Right atrium auricular region (tissue), 2 donors: ENCODE measurements around the gene RNF144A. TPM values are rescaled to one million over a fixed set of nuclear protein-coding genes. Genes with fewer than 3 reads are reported as not detected.

Experiments used
- DNase-seq: peaks from one replicate; pipeline ENCODE4 v3.0.0-alpha.2; 2019; ENCODE audit warnings: low spot score
- H3K27ac ChIP-seq, 2 donors: fragments of 200-600 bp; sonication (generic); 1 replicate in 1 of 2; 2 replicates in 1 of 2; pipeline ENCODE4 v1.5.1; 2016 to 2019
- H3K27me3 ChIP-seq, 2 donors: fragments of 200-600 bp; sonication (generic); one replicate each; pipeline versions ENCODE4 v1.5.1 to v1.6.0; 2017 to 2019
- H3K36me3 ChIP-seq: fragments of 200-600 bp; sonication (generic); one replicate; pipeline ENCODE4 v1.5.1; 2016
- H3K4me1 ChIP-seq, 2 donors: fragments of 200-600 bp; sonication (generic); one replicate each; pipeline versions ENCODE4 v1.5.1 to v1.6.0; 2017 to 2019
- H3K4me3 ChIP-seq, 2 donors: fragments of 200-600 bp; sonication (generic); 1 replicate in 1 of 2; 2 replicates in 1 of 2; pipeline ENCODE4 v1.5.1; 2017 to 2019; ENCODE audit warnings: mild to moderate bottlenecking in 1 of 2, moderate library complexity in 1 of 2
- H3K9me3 ChIP-seq, 2 donors: fragments of 200-600 bp; sonication (generic); one replicate each; pipeline ENCODE4 v1.5.1; 2019
- CTCF ChIP-seq, 2 donors: fragments of 200-600 bp; sonication (generic); IDR thresholded peaks; one replicate each; pipeline ENCODE4 v1.5.1; 2019; ENCODE audit warnings: antibody characterized with exemption in 2 of 2
- total RNA-seq, 2 donors: library from RNA; depleted of rRNA; stranded (reverse); fragments of >200 nt; gene quantifications; one replicate each; pipeline ENCODE4 v1.1.0, GENCODE V29; 2016

Gene RNF144A
- total RNA-seq, 2 donors from 2014 or later = 8.2 to 12.6 TPM

DNA sequence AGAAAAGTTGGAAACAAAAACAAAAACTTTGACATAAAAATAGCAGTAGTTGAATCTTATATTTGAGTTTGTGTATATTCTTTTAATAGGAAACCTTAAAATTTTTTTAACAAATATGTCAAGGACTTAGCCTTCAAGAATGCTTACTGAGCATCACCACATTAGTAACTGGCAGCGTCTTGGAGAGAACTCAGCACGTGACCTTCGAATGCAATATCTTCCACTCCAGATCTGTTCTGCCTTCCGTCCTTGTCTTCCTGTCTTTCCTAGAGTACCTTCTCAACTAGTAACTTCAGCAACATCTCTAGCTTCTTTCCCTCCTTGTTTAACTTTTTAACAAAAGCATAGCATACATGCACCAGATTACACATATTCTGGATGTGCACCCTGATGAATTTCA, 38.7 kb upstream of the RNF144A start:
- Histone ChIP-seq H3K27ac (no peak overlapping the region), H3K9me3 (no peaks in the 10 kb centered on the region), H3K27me3 (no peaks in the 10 kb centered on the region), H3K36me3 (no peaks in the 10 kb centered on the region), H3K4me3 (peak overlapping the region in 1 of 2 donors; percentile 61), H3K4me1 (peaks cover 0 to 20% of the 10 kb centered on the region in 2 donors)
- TF ChIP-seq CTCF (IDR thresholded peaks at IDR 0.05) = no peak
- DNase-seq = no peak

DNA sequence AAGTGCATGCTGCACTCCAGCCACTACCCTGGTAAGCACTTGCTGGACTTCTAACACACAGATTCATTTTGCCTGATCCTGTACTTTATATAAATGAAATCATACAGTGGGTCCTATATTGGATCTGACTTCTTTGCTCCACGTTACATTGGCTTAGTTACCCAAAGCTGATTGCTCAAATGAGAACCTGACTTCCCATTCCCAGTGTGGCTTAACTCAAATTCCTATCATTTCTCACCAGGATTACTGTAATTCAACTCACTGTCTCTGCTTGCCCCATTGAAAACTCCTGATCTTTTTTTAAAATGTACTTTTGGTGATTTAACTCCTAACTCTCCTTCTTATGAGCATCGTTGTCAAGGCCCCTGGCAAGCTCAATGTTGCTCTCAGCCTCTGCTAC, 38.2 kb upstream of the RNF144A start:
- Histone ChIP-seq H3K36me3 (no peaks in the 10 kb centered on the region), H3K27me3 (no peaks in the 10 kb centered on the region), H3K4me1 (peaks cover 0 to 25% of the 10 kb centered on the region in 2 donors), H3K27ac (no peak overlapping the region), H3K4me3 (peak overlapping the region in 1 of 2 donors; percentile 61), H3K9me3 (no peaks in the 10 kb centered on the region)
- DNase-seq = no peak
- no peak for TF ChIP-seq CTCF (IDR thresholded peaks at IDR 0.05)

DNA sequence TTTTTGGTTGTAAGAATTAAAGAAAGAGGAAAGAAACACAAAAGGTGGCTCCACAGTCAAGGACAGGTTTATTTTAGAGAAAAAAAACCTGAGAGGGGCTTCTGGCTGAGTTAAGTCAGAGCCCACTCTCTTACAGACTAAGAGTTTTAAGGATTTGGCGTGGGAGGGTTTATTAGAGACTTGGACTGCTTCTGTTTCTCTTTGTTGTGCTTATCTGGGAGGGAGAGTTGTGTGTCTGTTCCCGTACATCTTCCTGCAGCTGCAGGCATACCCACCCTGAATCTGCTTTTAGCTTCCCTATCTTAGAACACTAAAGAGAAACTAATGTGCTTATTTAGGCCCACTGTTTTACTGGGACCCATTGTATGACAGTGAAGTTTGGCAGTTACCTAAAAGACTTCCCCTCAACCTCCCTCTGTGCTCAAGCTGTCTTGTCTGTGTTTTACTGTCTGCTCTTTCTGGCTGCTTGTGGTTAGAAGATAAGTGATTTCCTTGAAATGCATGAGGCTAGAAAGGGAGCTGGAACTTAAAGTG, 36.9 kb upstream of the RNF144A start:
- Histone ChIP-seq H3K36me3 (no peaks in the 10 kb centered on the region), H3K4me3 (no peak overlapping the region), H3K27me3 (no peaks in the 10 kb centered on the region), H3K27ac (peak overlapping the region in 1 of 2 donors; percentile 18), H3K4me1 (peaks cover 0 to 26% of the 10 kb centered on the region in 2 donors), H3K9me3 (no peaks in the 10 kb centered on the region)
- TF ChIP-seq CTCF (IDR thresholded peaks at IDR 0.05) = no peak
- no peak for DNase-seq

- no peak for DNase-seq
- H3K9me3 ChIP-seq = no peaks in the 10 kb centered on the region
- H3K27ac ChIP-seq = no peak overlapping the region
- H3K4me3 ChIP-seq = no peak overlapping the region
- peaks cover 0 to 26% of the 10 kb centered on the region in 2 donors for H3K4me1 ChIP-seq
- H3K36me3 ChIP-seq = no peaks in the 10 kb centered on the region
- no peaks in the 10 kb centered on the region for H3K27me3 ChIP-seq
- no peak for TF ChIP-seq CTCF (IDR thresholded peaks at IDR 0.05)
Observed at GRCh38 chr2:6881046-6881445, 36.2 kb upstream of the RNF144A start.

- no peak for DNase-seq
- H3K27ac ChIP-seq = no peak overlapping the region
- TF ChIP-seq CTCF (IDR thresholded peaks at IDR 0.05) = no peak
- no peaks in the 10 kb centered on the region for H3K36me3 ChIP-seq
- no peak overlapping the region for H3K4me3 ChIP-seq
- no peaks in the 10 kb centered on the region for H3K9me3 ChIP-seq
- H3K27me3 ChIP-seq = no peaks in the 10 kb centered on the region
- H3K4me1 ChIP-seq = peaks cover 0 to 26% of the 10 kb centered on the region in 2 donors
Observed at GRCh38 chr2:6881516-6881915, 35.7 kb upstream of the RNF144A start.
